ENCODE data around the gene DNAI2. TPM values are rescaled to one million over a fixed set of nuclear protein-coding genes. Genes with fewer than 3 reads are reported as not detected.

The DNAI2 gene
- total and polyA plus RNA-seq, 7 donors, result not detected

DNA sequence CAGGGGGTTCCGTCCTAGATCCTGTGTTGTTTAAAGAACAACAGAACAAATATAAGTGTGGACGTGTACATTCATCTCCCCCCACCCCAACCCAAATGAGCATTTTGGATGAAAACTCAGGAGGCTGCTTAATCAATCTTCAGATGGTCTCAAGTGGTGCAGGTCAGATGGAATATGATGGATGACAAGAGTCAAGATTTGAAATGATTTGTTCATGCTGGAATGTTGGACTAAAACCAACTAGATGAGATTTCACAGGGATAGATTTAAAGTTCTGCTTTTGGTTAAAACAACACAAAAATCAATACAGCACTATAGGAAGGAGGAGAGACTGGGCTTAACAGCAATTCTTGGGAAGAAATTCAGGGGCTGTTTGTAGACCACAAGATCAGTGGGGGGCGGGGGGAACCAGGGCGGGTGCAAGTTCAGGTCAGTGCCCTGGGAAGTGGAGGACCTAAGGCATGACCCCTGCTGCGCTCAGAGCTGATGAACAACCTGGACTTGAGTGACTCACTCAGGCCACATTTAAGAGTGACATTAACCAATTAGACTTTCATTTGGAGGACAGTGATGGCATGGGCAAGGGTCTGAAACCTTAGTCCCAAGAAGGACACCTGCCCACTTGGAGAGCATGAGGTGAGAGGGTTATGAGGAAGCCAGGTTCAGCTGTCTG lies 45.6 kb upstream of the DNAI2 start:
- Histone ChIP-seq H3K27me3 (ENCODE audit: insufficient read depth in 3 of 3, low read length in 2 of 3) (no peaks in the 10 kb centered on the region), H3K4me1 (no peaks in the 10 kb centered on the region), H3K4me3 (no peak overlapping the region), H3K27ac (no peak overlapping the region), H3K9me3 (no peaks in the 10 kb centered on the region), H3K36me3 (ENCODE audit: insufficient read depth in 1 of 2, low read depth in 1 of 2) (peaks cover 0 to 41% of the 10 kb centered on the region in 2 donors)
- TF ChIP-seq, protein P1, sequence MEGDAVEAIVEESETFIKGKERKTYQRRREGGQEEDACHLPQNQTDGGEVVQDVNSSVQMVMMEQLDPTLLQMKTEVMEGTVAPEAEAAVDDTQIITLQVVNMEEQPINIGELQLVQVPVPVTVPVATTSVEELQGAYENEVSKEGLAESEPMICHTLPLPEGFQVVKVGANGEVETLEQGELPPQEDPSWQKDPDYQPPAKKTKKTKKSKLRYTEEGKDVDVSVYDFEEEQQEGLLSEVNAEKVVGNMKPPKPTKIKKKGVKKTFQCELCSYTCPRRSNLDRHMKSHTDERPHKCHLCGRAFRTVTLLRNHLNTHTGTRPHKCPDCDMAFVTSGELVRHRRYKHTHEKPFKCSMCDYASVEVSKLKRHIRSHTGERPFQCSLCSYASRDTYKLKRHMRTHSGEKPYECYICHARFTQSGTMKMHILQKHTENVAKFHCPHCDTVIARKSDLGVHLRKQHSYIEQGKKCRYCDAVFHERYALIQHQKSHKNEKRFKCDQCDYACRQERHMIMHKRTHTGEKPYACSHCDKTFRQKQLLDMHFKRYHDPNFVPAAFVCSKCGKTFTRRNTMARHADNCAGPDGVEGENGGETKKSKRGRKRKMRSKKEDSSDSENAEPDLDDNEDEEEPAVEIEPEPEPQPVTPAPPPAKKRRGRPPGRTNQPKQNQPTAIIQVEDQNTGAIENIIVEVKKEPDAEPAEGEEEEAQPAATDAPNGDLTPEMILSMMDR (IDR thresholded peaks at IDR 0.05), result no peak
- ATAC-seq, result no peak
- intact Hi-C loops (cut with DNase I), result no loop called here
- no peak for DNase-seq
- WGBS, 3 donors, result 89 to 96% (median 93%) methylated on average over 5 of the region's 5 CpGs

DNA sequence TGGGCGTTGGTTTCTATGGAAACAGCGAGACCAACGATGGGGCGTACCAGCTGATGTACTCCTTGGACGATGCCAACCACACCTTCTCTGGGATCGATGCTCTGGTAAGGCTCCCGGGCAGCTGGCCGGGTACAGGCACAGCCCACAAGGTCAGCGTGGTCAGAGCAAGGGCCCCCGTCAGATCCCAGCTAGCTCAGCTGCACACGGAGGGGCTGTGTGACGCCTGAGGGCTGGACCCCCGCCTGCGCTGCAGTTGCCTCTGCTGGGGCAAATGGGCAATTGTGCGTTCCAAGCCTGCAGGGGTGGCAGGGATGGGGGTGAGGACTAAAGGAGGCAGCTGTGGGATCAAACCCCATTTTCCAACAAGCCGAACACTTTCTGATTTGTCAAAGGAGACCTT lies 43.1 kb upstream of the DNAI2 start:
- intact Hi-C loops (cut with DNase I), result no loop called here
- peaks cover 0 to 30% of the 10 kb centered on the region in 2 donors for H3K36me3 ChIP-seq (ENCODE audit: insufficient read depth in 1 of 2, low read depth in 1 of 2)
- H3K27ac ChIP-seq, result no peak overlapping the region
- DNase-seq, result no peak
- TF ChIP-seq, protein P1 (IDR thresholded peaks at IDR 0.05), result no peak
- H3K4me1 ChIP-seq, result peaks cover 11% of the 10 kb centered on the region
- WGBS, 3 donors, result 86 to 90% (median 88%) methylated on average over 16 of the region's 16 CpGs
- H3K4me3 ChIP-seq, result no peak overlapping the region
- no peaks in the 10 kb centered on the region for H3K9me3 ChIP-seq
- no peak for ATAC-seq
- H3K27me3 ChIP-seq (ENCODE audit: insufficient read depth in 3 of 3, low read length in 2 of 3), result no peaks in the 10 kb centered on the region

GRCh38 chr17:74231928-74232907 lies 41.8 kb upstream of the DNAI2 start:
- intact Hi-C loops (cut with DNase I), result no loop called here
- TF ChIP-seq, protein P1 (IDR thresholded peaks at IDR 0.05), result no peak
- ATAC-seq (no peak), DNase-seq (no peak)
- H3K36me3 ChIP-seq (ENCODE audit: insufficient read depth in 1 of 2, low read depth in 1 of 2), result peaks cover 0 to 30% of the 10 kb centered on the region in 2 donors
- no peaks in the 10 kb centered on the region for H3K27me3 ChIP-seq (ENCODE audit: insufficient read depth in 3 of 3, low read length in 2 of 3)
- H3K27ac ChIP-seq, result no peak overlapping the region
- H3K4me3 ChIP-seq, result no peak overlapping the region
- H3K4me1 ChIP-seq, result peaks cover 13% of the 10 kb centered on the region
- H3K9me3 ChIP-seq, result no peaks in the 10 kb centered on the region
- 72 to 80% (median 77%) methylated on average over 17 of the region's 17 CpGs for WGBS, 3 donors

DNA sequence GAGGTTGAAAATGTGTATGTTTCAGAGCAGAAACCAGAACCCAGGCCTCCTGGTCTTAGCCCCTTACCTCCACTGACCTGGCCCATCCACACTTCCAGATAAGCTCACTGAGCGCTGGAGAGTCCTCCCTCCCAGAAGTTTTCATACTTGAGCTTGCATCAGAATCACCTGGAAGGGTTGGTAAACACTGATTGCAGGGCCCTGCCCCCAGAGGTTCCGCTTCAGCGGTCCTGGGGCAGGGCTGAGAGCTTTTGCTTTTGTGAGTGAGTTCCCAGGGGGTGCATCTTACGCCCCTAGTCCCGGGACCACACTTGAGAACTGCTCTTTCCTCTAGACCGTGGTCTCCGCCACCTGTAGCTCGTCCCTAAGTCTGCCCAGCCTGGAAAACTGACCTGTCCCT lies 40.1 kb upstream of the DNAI2 start:
- 86 to 95% (median 94%) methylated on average over 8 of the region's 8 CpGs for WGBS, 3 donors
- peaks cover 0 to 37% of the 10 kb centered on the region in 2 donors for H3K36me3 ChIP-seq (ENCODE audit: insufficient read depth in 1 of 2, low read depth in 1 of 2)
- no peaks in the 10 kb centered on the region for H3K27me3 ChIP-seq (ENCODE audit: insufficient read depth in 3 of 3, low read length in 2 of 3)
- TF ChIP-seq, protein P1 (IDR thresholded peaks at IDR 0.05), result no peak
- no peak for ATAC-seq
- H3K27ac ChIP-seq, result no peak overlapping the region
- H3K9me3 ChIP-seq, result no peaks in the 10 kb centered on the region
- intact Hi-C loops (cut with DNase I), result no loop called here
- peaks cover 13% of the 10 kb centered on the region for H3K4me1 ChIP-seq
- DNase-seq, result no peak
- no peak overlapping the region for H3K4me3 ChIP-seq
